Smooth muscle cell (in vitro differentiated cells): ENCODE results near the gene TNNC2. TPM values are rescaled to one million over a fixed set of nuclear protein-coding genes. Genes with fewer than 3 reads are reported as not detected.

Experiments used
- DNase-seq: peaks from one replicate; lab custom pipeline; 2025; ENCODE audit not compliant: unreplicated experiment; lab: John Stamatoyannopoulos, UW
- H2AFZ ChIP-seq: fragments of 200-600 bp; sonication (generic); 2 replicates; pipeline ENCODE4 v1.6.0; 2016; ENCODE audit warnings: antibody characterized with exemption, low read depth, mild to moderate bottlenecking
- H3F3A ChIP-seq: fragments of 200-600 bp; sonication (generic); 2 replicates; pipeline ENCODE4 v1.6.0; 2017; ENCODE audit warnings: antibody characterized with exemption, low read depth
- H3K27ac ChIP-seq: fragments of 200-600 bp; sonication (generic); 2 replicates; pipeline ENCODE4 v1.5.1; 2016; ENCODE audit warnings: low read depth, mild to moderate bottlenecking
- H3K27me3 ChIP-seq: fragments of 200-600 bp; sonication (generic); 2 replicates; pipeline ENCODE4 v1.6.1; 2016; ENCODE audit warnings: low read depth, mild to moderate bottlenecking
- H3K36me3 ChIP-seq: fragments of 200-600 bp; sonication (generic); 2 replicates; pipeline ENCODE4 v1.5.1; 2016; ENCODE audit warnings: low read depth
- H3K4me1 ChIP-seq: fragments of 200-600 bp; sonication (generic); 2 replicates; pipeline ENCODE4 v1.5.1; 2016; ENCODE audit warnings: low read depth
- H3K4me2 ChIP-seq: fragments of 200-600 bp; sonication (generic); 2 replicates; pipeline ENCODE4 v1.6.0; 2016; ENCODE audit warnings: mild to moderate bottlenecking
- H3K4me3 ChIP-seq: fragments of 200-600 bp; sonication (generic); 2 replicates; pipeline ENCODE4 v1.5.1; 2016; ENCODE audit warnings: mild to moderate bottlenecking
- H3K79me2 ChIP-seq: fragments of 200-600 bp; sonication (generic); 2 replicates; pipeline ENCODE4 v1.6.0; 2016; ENCODE audit warnings: low read depth, mild to moderate bottlenecking
- H3K9ac ChIP-seq: fragments of 200-600 bp; sonication (generic); 2 replicates; pipeline ENCODE4 v1.6.0; 2016; ENCODE audit warnings: low read depth
- H3K9me3 ChIP-seq: fragments of 200-600 bp; sonication (generic); replicated peaks from 2 replicates; pipeline ENCODE4 v1.5.1; 2016; ENCODE audit warnings: low read depth
- H4K20me1 ChIP-seq: fragments of 200-600 bp; sonication (generic); 2 replicates; pipeline ENCODE4 v1.6.0; 2016; ENCODE audit warnings: low read depth
- WGBS: methylation state at CpG from one replicate; pipeline ENCODE4 v1.1.7; 2016; ENCODE audit warnings: low lambda C conversion rate; 5-methylcytosine and 5-hydroxymethylcytosine counted together
- polyA plus RNA-seq: library from polyadenylated mRNA; unstranded; fragments of >200 nt; fragmentation: Nextera tagmentation; extraction: Ambion mirVana; gene quantifications from 2 replicates; pipeline ENCODE4 v1.2.1, GENCODE V29; 2016
- total RNA-seq: library from RNA; depleted of rRNA; stranded (reverse); fragments of >200 nt; gene quantifications from 2 replicates; pipeline ENCODE4 v1.2.3, GENCODE V29; 2014
- TF ChIP-seq, protein P1 (sequence below): fragments of 200-600 bp; sonication (generic); IDR thresholded peaks from 2 replicates; pipeline ENCODE4 v1.5.1; 2017; ENCODE audit warnings: borderline replicate concordance, mild to moderate bottlenecking, antibody characterized with exemption; ENCODE audit not compliant: insufficient read depth, poor library complexity, severe bottlenecking

The TNNC2 gene
- total and polyA plus RNA-seq, 2 experiments from 2014 or later, result 0.78 to 1.7 TPM

DNA sequence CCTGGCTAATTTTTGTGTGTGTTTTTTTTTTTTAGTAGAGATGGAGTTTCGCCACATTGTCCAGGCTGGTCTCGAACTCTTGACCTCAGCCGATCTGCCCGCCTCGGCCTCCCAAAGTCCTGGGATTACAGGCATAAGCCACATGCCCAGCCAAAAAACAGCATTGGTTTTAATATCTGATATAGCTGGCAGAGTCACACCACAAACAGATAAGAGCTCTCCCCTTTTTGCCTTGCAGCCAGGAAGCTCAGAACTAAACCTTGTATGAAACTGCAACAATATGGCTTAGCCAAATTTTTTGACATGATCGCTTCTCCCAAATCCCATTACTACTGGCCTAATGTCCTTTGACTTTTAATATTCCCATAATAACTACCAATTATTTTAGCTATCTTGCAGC lies 25.2 kb upstream of the TNNC2 start:
- H3F3A ChIP-seq, result no peaks in the 10 kb centered on the region
- H3K4me2 ChIP-seq, result no peak overlapping the region
- no peaks in the 10 kb centered on the region for H3K9me3 ChIP-seq
- H3K9ac ChIP-seq, result no peak overlapping the region
- H3K79me2 ChIP-seq, result peaks cover 21% of the 10 kb centered on the region
- WGBS, result 100% methylated on average over 6 of the region's 6 CpGs
- TF ChIP-seq, protein P1, sequence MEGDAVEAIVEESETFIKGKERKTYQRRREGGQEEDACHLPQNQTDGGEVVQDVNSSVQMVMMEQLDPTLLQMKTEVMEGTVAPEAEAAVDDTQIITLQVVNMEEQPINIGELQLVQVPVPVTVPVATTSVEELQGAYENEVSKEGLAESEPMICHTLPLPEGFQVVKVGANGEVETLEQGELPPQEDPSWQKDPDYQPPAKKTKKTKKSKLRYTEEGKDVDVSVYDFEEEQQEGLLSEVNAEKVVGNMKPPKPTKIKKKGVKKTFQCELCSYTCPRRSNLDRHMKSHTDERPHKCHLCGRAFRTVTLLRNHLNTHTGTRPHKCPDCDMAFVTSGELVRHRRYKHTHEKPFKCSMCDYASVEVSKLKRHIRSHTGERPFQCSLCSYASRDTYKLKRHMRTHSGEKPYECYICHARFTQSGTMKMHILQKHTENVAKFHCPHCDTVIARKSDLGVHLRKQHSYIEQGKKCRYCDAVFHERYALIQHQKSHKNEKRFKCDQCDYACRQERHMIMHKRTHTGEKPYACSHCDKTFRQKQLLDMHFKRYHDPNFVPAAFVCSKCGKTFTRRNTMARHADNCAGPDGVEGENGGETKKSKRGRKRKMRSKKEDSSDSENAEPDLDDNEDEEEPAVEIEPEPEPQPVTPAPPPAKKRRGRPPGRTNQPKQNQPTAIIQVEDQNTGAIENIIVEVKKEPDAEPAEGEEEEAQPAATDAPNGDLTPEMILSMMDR, result no peak
- peaks cover 7% of the 10 kb centered on the region for H3K4me1 ChIP-seq
- no peaks in the 10 kb centered on the region for H3K27me3 ChIP-seq
- H2AFZ ChIP-seq, result no peak overlapping the region
- H3K36me3 ChIP-seq, result no peaks in the 10 kb centered on the region
- no peak overlapping the region for H3K27ac ChIP-seq
- no peaks in the 10 kb centered on the region for H4K20me1 ChIP-seq
- no peak overlapping the region for H3K4me3 ChIP-seq
- no peak for DNase-seq

DNA sequence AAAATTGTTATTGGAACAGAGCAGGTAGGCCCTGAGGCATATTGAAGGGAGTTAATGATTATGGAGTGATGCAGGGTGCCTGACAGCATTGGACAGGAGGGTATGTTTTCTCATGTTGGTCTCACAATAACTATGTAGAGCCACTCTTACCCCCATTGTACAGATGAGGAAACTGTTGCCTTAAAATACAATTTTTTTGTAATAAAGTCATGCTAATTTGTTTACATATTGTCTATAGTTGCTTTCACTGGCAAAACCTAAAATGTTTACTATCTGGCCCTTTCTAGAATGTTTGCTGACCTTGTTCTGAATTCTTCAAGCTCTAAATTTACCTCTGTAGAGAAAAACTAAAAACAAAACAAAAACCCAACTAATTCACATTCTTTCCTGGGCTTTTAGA lies 24.4 kb upstream of the TNNC2 start:
- no peak for DNase-seq
- TF ChIP-seq, protein P1, result no peak
- Histone ChIP-seq H3K9me3 (no peaks in the 10 kb centered on the region), H4K20me1 (no peaks in the 10 kb centered on the region), H3K36me3 (no peaks in the 10 kb centered on the region), H3K79me2 (peaks cover 17% of the 10 kb centered on the region), H3K27me3 (no peaks in the 10 kb centered on the region), H3K27ac (no peak overlapping the region), H3F3A (no peaks in the 10 kb centered on the region), H3K4me3 (no peak overlapping the region), H2AFZ (no peak overlapping the region), H3K9ac (no peak overlapping the region), H3K4me1 (peaks cover 5% of the 10 kb centered on the region), H3K4me2 (no peak overlapping the region)

DNA sequence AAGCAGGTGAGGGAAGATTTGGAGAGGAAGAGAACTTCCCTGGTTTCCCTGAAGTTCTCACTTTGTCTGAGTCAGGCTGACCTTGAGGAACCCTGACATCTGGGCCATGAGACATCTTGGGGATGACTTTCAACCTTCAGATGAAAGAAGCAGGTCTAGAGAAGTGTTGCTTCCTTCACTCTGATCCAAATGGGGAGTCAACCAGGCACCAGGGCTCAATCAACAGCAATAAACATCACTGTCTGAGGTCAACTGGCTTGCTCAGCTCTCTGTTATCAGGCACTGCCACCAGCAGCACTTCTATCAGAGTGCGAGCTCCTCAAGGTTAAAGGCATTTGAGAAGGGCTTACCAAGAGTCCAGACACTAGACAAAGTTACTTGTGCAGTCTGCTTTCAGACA lies 23.8 kb upstream of the TNNC2 start:
- H3K9ac ChIP-seq, result no peak overlapping the region
- no peaks in the 10 kb centered on the region for H3K4me1 ChIP-seq
- DNase-seq, result no peak
- H3K4me3 ChIP-seq, result no peak overlapping the region
- H3K36me3 ChIP-seq, result no peaks in the 10 kb centered on the region
- no peaks in the 10 kb centered on the region for H3K9me3 ChIP-seq
- no peak overlapping the region for H2AFZ ChIP-seq
- H3K27ac ChIP-seq, result no peak overlapping the region
- TF ChIP-seq, protein P1, result no peak
- no peak overlapping the region for H3K4me2 ChIP-seq
- H3F3A ChIP-seq, result no peaks in the 10 kb centered on the region
- H4K20me1 ChIP-seq, result no peaks in the 10 kb centered on the region
- H3K27me3 ChIP-seq, result no peaks in the 10 kb centered on the region
- peaks cover 11% of the 10 kb centered on the region for H3K79me2 ChIP-seq
- 43% methylated on average over 1 of the region's 1 CpG for WGBS

DNA sequence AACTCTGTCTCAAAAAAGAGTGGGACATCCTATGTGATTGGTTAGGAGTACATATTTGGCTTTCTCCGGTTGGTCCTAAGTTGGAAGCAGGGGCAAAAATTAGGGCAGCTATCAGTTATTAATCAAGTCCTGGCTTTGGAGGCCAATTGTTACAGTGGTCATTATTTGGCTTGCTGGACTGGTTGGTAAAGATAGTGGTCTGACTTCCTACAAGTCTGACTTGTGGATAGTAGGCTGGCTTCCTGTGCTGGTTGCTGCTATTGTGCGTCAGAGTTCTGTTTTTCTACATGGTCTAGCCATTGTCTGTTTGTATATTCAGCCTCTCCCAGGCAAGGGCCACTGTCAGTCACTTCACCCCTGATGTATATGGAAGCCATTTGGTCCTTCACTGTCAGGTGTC lies 23.1 kb upstream of the TNNC2 start:
- TF ChIP-seq, protein P1, result no peak
- WGBS, result 100% methylated on average over 2 of the region's 2 CpGs
- no peak for DNase-seq
- no peak overlapping the region for H2AFZ ChIP-seq
- peaks cover 5% of the 10 kb centered on the region for H3K79me2 ChIP-seq
- H3K27ac ChIP-seq, result no peak overlapping the region
- no peak overlapping the region for H3K9ac ChIP-seq
- H3K4me1 ChIP-seq, result no peaks in the 10 kb centered on the region
- no peaks in the 10 kb centered on the region for H3K27me3 ChIP-seq
- H3K9me3 ChIP-seq, result no peaks in the 10 kb centered on the region
- H3K36me3 ChIP-seq, result no peaks in the 10 kb centered on the region
- no peaks in the 10 kb centered on the region for H4K20me1 ChIP-seq
- H3K4me2 ChIP-seq, result no peak overlapping the region
- no peaks in the 10 kb centered on the region for H3F3A ChIP-seq
- no peak overlapping the region for H3K4me3 ChIP-seq
